ENCODE measurements around the gene GIT1.
"Not testable (repeated sequence)": the region's sequence is repeated elsewhere in the genome, so short reads cannot be mapped to it uniquely, and the experiment has no call there.

GIT1 gene

DNA sequence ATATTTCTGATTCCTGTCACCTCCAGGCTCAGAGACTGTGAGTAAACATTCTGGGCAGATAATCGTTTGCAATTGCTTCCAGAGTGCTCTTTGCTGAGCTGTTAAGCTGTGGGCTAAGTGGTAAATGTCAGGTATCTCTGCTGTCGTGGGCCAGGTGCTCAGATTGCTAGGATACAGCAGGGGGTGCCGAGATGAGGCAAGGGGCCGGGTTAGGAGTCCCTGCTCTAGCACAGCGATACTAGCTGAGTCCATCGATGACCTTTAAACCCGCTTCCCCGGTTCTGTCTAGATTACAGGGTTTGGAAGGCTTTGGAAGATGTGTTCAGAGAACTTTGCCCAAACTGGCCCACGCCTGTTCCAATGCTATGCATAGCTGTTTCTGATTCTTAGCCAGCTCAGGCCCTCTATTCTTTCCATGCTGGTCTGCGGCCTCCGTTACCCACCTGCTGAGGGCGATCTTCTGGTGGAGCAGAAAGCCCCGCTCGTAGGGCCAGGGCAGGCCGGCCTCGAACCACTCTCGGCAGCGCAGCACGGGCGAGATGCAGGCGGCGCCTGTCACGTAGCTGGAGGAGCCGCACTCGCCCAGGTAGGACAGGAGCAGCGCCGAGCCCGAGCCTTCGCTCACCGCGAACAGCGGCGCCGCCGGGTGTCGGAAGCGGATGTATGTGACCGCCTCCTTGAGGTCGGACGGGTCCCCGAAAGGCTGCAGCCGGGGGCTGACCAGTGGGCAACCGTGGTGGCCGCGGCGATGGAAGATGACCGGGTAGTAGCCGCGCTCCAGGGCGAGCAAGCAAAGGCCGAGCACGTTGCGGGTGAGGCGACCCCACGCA is 23.6 kb downstream of the GIT1 start:
- DNase-seq, result peak; percentile 57

DNA sequence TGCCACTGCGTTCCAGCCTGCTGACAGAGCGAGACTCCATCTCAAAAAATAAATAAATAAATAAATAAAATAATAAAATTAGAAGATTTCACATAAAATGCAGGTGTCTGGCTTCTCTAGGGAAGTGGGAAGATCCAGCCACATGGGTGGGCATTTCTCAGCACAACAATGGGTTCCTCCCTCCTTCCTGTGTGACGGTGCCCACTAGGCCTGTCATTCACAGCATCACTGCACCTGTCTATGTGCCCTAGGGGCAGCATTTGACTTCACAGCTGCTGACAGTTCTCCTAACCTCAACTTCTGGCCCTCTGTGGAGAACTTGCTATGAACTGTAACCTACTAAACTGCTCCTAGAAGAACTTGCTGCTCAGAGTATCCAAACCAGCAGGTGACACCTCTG is 25.6 kb downstream of the GIT1 start:
- DNase-seq, result no peak

DNA sequence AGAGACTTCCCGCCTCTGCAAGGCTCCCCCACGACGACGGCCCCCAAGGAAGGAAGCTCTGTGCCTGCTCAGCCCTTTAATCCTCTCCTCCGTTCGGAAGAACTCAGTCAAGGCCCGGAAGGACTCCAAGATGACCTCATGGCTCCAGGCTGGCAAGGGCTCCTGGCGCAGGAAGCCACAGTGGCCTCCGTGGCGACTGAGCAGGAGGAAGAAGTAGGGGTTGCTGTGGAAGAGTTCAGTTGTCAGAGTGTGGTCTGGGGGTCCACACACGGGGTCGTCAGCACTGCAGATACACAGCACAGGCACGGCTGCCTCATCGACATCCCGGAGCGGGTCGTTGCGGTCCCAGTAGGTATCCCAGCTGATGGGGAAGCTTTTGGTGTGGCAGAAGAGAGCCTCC is 26.8 kb downstream of the GIT1 start:
- no peak for DNase-seq

DNA sequence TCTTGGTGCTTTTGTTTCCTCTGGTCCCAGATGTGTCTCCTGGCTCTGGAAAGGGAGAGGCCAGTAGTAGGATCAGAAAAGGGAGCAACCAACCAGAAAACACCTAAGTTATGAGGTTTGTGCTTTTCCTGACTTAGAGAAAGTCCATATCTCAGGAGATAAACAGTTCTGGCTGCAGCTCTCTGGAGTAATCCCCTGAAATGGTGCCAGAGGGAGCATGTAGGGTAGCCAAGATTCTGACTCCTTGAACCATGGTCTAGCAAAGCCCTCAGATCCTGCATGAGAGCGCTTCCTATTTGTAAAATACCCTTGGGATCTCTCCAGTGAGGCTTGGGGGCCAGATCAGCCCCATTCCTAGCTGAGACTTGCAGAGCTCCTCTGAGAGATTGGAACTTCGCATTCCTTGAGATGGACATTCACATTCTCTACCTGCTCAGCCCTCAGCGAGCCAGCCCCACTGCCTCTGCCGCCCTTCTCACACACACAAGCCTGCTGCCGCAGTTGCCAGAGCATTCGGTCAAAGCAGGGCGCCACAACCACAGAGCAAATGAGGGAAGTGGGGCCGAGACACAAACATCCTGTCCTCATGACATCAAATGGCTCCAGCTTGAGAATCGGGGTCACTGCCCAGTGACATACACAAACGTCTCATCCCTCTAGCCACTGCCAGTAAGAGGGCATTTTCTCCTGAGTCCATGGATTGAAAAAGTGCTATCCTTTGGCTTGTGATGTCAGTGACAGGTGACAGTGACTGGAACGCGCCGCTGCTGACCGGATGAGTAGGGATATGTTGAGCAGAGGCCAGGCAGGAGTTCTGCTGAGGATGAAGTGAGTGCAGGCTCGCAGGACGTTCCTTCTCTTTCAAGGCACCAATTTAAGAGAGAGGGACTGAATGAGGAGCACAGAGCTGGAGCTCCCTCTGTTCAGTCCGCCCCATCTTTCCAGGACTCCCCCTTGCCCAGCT is 27.6 kb downstream of the GIT1 start:
- no peak for DNase-seq

DNA sequence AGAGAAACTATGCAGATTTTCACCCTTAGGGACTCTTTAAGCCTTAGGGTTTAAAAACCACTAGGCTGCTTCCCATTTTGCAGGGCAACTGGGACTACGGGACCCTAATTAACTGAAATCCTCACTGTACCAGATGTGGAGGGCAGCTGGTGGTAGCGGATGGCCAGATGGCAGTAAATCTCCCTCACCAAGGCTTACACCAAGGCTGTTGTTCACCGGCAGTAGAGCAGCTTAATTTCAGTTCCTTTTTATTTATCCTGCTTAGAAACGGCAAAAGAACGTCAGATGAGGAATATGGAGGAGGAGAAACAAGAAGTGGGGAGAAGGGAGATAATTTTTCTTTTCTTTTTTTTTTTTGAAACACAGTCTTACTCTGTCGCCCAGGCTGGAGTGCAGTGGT is 29.1 kb downstream of the GIT1 start:
- DNase-seq, result no peak

DNA sequence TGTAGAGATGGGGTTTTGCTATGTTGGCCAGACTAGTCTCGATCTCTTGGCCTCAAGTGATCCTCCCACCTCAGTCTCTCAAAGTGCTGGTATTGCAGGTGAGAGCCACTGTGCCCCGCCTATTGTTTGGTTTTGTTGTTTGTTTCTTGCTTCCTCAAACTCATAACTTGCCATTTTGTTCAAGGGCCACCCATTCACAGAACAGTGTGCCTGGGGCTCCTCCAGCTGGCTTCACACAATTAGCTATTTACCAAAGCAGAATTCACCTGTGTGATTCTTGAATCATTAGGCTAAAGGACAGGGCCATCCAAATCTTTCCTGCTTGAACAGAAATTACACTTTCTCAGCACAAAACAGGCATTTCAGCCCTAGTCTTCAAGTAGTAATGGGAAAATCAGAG is 29.8 kb downstream of the GIT1 start:
- DNase-seq, result no peak

DNA sequence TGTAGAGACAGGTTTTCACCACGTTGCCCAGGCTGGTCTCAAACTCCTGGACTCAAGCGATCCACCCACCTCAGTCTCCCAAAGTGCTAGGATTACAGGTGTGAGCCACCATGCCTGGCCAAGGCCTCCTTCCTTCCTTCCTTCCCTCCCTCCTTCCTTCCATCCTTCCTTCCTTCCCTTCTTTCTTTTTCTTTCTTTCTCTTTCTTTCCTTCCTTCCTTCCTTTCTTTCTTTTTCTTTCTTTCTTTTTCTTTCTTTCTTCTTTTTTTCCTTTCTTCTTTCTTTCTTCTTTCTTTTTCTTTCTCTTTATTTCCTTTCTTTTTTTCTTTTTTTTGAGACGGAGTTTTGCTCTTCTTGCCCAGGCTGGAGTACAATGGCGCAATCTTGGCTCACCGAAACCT is 31.3 kb downstream of the GIT1 start:
- DNase-seq, result not testable (repeated sequence)

DNA sequence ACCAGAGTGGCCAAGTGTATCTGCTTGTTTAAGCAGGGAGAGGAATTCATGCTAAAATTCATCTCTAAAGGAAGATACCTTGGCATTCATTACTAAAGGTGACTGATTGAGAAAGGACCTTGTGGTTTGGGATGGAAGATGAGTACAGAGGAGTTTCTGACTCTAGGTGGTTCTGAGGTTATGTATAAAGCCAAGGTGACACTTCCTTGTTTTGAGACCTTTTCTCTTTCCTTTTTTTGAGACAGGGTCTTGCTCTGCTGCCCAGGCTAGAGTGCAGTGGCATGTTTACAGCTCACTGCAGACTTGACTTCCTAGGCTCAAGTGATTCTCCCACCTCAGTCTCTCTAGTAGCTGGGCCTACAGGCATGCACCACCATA is 31.7 kb downstream of the GIT1 start:
- DNase-seq, result no peak

DNA sequence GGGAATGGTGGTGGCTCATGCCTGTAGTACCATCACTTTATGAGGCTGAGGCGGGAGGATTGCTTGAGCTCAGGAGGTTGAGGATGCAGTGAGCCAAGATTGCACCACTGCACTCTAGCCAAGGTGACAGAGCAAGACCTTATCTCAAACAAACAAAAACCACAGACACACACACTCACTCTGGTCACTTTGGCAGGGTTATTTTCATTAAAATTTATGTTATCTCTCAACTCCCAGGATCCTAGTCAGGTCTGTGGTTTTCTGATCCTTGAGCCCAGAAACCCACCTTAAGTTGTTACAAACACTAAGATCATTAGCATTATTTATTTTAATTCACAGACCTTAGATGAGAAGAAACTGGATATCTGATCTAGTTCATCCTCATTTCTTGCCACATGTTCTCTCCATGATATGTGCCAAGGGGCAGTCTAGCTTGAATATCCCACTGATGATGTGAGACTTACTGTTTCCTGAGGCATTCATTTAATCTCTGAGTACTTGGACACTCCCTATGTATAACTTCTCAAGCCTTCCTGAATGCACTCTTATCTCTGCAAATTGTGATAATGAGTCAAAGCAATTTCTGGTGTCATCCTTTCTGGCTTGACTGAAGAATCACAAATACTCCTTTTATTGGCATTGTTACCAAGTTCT is 32.2 kb downstream of the GIT1 start:
- no peak for DNase-seq

DNA sequence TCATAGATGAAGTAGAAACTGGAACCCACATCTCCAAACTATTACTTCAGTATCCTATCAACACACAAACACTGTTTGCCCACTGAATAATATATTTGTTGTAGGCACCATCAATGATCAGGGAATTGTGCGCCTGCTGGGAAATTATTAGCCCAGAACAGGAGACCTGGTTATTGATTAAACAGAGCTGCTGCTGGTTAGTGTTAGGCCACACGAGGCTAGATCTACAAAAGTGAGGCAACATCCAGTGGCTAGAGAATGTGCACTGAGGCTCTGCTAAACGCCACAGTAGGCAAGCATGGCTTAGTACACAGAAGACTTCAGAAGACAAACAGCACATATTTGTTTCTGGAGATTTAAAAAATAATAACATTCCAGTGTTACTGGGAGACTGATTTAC is 33.6 kb downstream of the GIT1 start:
- no peak for DNase-seq

DNA sequence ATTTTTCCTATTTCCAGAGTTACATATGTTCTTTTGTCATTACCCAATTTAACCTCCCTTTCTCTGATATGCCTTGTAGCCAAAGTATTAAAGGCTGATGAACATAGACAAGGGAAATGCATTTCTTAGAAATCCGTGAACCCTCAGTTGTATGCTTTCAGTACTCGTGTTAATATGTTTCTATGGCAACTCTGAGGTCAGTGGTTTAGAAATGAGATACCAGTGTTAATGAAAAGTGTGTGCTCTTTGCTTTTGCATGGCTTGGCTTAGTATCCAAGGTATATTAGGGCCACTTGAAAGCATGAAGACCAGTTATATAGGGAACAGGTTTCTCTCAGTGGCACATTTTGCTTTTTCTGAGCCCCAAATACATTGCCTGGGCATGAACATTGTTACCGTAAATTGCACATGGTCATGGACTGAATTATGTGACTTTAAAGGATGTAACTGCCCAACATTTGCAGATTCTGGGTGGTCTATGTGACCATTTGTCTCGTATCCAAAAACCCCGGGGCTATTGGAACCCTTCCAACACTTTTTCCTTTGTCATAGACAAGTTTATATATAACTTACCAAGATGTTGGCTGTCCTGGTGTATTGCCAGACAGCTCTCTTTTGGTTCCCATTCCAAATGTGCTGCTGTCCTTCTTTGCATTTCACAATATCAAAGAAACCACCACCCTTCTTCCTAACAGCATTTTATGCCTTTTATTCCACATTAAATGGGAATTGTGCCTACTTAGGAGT is 40.1 kb downstream of the GIT1 start:
- DNase-seq, result no peak

DNA sequence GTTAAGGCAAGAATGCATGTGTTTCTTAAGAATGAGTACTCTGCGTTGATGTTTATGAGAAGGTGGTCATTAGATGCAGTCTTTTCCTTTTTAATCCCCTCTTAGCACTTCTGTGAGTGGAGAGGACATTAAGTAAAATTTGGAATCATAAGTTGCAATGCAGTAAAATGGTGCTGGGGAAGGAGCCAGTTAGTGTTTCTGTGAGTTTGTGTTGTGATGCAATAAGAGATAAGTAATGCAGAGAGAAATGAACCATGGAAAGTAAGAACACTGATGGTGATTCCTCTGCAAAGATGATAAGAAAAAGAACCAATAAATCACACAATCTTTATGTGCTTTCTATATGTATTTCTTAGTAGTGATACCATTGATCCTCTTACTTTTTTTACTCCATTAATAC is 42.6 kb downstream of the GIT1 start:
- no peak for DNase-seq

DNA sequence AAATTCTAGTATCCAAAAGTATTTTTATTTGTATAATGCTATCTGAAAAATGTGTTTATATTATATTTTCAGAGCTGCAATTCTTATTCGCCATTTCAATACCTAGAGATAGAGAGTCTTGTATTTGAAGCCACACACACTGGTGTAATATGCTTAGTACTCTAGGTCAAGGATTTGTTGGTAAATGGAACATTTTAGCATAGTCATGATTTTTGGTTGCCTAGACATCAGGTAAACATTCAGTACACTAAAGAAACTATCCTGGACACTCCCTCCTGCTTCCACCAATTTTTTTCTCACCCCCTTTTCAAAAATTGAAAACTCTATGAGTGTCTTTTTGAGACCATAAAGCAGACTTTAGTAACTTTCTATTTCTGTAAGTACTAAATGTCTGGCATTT is 43.4 kb downstream of the GIT1 start:
- DNase-seq, result no peak

DNA sequence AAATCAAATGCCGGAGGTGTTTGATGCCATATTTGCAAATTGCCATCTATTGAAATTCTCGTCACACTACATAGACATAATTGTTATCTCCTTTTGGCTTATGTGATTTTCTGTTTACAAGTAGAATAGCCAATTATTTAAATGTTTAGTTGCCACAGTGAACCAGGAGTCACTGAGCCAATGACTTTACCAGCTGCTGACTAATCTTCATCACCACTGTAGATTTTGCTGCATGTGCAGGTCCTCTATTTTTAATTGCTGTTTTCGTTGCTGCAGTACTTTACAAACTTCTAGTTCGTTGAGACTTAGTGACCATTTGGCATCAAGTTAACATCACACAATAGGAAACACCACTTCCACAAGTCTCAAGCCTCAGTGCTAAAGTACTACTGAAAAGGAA is 45.4 kb downstream of the GIT1 start:
- DNase-seq, result no peak

DNA sequence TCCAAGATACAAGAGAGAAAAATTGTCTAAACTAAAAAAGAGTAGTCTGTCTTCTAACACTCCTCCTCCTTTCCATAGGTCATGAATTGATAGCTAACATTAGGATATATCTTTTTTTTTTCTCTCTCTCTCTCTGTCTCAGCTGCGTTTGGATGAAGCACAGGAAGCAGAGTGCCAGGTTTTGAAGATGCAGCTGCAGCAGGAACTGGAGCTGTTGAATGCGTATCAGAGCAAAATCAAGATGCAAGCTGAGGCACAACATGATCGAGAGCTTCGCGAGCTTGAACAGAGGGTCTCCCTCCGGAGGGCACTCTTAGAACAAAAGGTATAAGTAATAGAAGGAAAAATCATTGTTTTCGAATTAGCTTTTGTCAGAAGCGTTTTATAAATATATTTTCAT is 55.5 kb downstream of the GIT1 start:
- no peak for DNase-seq

DNA sequence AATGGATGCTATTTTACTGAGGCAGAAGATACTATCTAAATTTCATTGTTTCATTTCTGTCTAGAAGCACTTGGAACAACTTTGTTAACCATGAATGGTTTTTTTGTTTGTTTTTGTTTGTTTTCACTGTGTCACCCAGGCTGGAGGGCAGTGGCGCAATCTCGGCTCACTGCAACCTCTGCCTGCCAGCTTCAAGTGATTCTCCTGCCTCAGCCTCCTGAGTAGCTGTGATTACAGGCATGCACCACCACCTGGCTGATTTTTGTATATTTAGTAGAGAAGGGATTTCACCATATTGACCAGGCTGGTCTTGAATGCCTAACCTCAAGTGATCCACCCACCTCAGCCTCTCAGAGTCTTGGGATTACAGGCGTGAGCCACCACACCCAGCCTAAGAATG is 63.1 kb downstream of the GIT1 start:
- no peak for DNase-seq

DNA sequence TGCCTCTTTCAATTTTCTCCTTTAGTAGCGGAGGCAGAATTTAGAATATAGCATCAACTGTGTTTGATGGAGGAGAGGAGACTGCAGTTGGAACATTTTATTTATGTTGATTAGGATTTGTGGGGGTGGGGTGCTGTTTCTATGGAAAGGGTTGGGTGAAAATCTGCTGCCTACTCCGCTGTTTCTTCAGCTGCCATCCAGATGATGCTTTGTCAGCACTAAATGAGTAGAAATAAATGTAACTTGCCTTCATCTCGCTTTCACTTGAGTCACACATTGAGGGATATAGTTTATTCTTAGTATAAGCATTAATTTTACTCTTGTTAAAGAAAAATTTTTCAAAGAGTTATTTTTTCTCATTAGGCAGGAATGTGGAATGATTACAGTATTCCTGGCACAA is 64.8 kb downstream of the GIT1 start:
- no peak for DNase-seq

All from activated CD4-positive, alpha-beta T cell treated with anti-CD3 and anti-CD28 coated beads, Interleukin-2, amount 50 U/mL, for 1 hour (primary cell).